Heart left ventricle (tissue), 13 donors: ENCODE data around the gene PPP1R1A.

ENCODE experiments used
- CTCF ChIP-seq, 12 donors: fragments of 200-600 bp; sonication (generic) in 4 of 12; IDR thresholded peaks; one replicate each; pipeline versions ENCODE4 v1.5.0 to v1.8.0; 2018 to 2022; ENCODE audit warnings: antibody characterized with exemption in 12 of 12, mild to moderate bottlenecking in 5 of 12
- POLR2A ChIP-seq, 2 donors: fragments of 450-650 bp; IDR thresholded peaks; one replicate each; pipeline ENCODE4 v1.6.1; 2017; ENCODE audit warnings: antibody characterized with exemption in 2 of 2, mild to moderate bottlenecking in 2 of 2, moderate library complexity in 2 of 2
- donor health status: ischemic (EF 13 %, LVEDD 7.1; RV severe dilation, severe dysfunction).
- donor health status: DM: no; HTN: yes; CAD: no.
- donor health status: DM: no; HTN: no; CAD: no.
- donor health status: ischemic (EF 25% LVEDD 6.9; RV normal size, moderate dysfunction).
- donor health status: ischemic (EF 25% LVEDD 5.7; RV mildly dilated, moderate dysfunction).
- donor health status: ischemic (EF 35%, LVEDD 5.7; RV mildly dilated, moderate dysfunction).
- donor health status: nonischemic (EF 11% LVEDD 7.7; RV severe dilation, severe dysfunction).
- donor health status: DM: yes; HTN: yes; CAD: no.
- donor health status: PGD.
- donor health status: ischemic (EF 29% LVEDD 5.4; RV normal size, mild dysfunction).
- donor health status: nonischemic (EF 23%, LVEDD 6.1; RV moderate dilation, normal function).

DNA sequence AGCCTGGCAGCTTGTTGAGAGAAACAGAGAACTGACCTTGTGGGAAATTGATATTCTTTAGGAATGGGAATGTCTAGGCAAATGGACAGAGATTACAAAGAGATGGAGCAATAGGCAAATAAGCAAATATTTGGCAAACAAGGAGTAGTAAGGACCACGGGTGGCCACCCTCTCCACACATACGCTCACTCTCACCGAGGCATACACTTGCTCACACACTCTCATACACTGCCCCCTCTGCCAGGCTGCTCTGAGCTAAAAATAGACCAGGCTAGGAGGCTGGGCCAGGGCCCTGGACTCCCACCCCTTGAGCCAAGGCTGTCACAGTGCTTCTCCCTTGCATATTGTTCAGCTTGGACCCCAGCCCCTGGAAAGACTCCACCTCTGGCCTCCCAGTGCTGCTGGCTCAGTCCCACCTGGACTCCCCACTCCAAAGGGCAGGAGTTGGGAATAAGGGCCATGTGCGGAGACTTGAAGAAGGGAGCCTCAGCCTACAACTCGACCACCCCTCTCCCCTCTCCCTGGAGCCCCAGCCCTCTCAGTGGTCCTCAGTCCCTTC, 1.1 kb downstream of the PPP1R1A start:
- no peak for TF ChIP-seq CTCF (IDR thresholded peaks at IDR 0.05)
- no peak for TF ChIP-seq POLR2A (IDR thresholded peaks at IDR 0.05)
